Activated naive CD8-positive, alpha-beta T cell (primary cell): ENCODE results near the gene KCNK5.

Experiments used
- H3K27ac Mint-ChIP-seq: one replicate; pipeline ENCODE4 v1.8.0; 2021; ENCODE audit warnings: mixed read lengths
- H3K27me3 Mint-ChIP-seq: one replicate; pipeline ENCODE4 v1.8.0; 2021; ENCODE audit warnings: mixed read lengths
- H3K36me3 Mint-ChIP-seq: one replicate; pipeline ENCODE4 v1.8.0; 2021; ENCODE audit warnings: mixed read lengths
- H3K4me1 Mint-ChIP-seq: one replicate; pipeline ENCODE4 v1.8.0; 2021; ENCODE audit warnings: low read depth, mixed read lengths
- H3K4me3 Mint-ChIP-seq: one replicate; pipeline ENCODE4 v1.8.0; 2021; ENCODE audit warnings: mild to moderate bottlenecking, mixed read lengths
- H3K9me3 Mint-ChIP-seq: one replicate; pipeline ENCODE4 v1.8.0; 2021; ENCODE audit warnings: low read depth, mixed read lengths

KCNK5 gene

GRCh38 chr6:39227476-39227875, 1.8 kb downstream of the KCNK5 start:
- H3K36me3 Mint-ChIP-seq, result peaks cover 12% of the 10 kb centered on the region
- no peaks in the 10 kb centered on the region for H3K9me3 Mint-ChIP-seq
- H3K27me3 Mint-ChIP-seq, result no peaks in the 10 kb centered on the region
- peak overlapping the region; percentile 85 for H3K27ac Mint-ChIP-seq
- H3K4me1 Mint-ChIP-seq, result peaks cover 62% of the 10 kb centered on the region
- peak overlapping the region; percentile 92 for H3K4me3 Mint-ChIP-seq

DNA sequence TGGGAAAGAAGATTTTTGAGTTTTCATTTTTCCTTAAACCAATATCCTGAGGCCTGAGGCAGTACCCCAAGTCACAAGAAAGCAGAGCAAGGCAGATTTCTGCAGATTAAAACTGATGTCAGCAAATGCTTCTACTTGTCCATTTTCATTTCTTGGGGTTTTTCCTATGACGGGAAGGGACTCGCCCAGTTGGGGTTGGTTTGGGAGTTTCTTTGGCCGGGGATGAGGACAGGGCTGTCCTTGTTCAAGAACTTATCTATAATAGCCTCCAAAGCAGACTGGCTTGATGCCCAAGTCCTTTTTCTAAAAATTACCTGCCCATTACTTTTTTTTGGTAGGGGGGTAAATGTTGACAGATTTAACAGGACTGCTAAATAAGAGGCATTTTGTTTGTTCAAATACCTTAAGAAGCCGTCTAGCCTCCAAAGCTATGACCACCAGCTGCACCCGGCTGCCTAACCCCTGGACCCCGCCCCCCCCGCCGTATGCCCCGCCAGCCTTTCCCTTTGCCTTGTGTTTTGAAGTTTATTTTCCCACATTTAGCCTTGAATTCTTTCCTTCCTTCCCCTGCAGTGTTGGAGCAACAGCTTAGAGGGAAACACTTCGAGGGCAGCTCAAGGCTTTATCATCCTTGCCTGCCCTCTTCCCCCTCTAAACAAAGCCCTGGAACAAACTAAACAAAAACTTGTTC, 2.5 kb downstream of the KCNK5 start:
- Mint-ChIP-seq H3K4me3 (peak overlapping the region; percentile 92), H3K27me3 (no peaks in the 10 kb centered on the region), H3K9me3 (no peaks in the 10 kb centered on the region), H3K4me1 (peaks cover 69% of the 10 kb centered on the region), H3K27ac (peak overlapping the region; percentile 88), H3K36me3 (peaks cover 16% of the 10 kb centered on the region)

- peak overlapping the region; percentile 92 for H3K4me3 Mint-ChIP-seq
- H3K27ac Mint-ChIP-seq, result peak overlapping the region; percentile 88
- peaks cover 20% of the 10 kb centered on the region for H3K36me3 Mint-ChIP-seq
- no peaks in the 10 kb centered on the region for H3K27me3 Mint-ChIP-seq
- no peaks in the 10 kb centered on the region for H3K9me3 Mint-ChIP-seq
- H3K4me1 Mint-ChIP-seq, result peaks cover 71% of the 10 kb centered on the region
Observed at GRCh38 chr6:39225946-39226437, 3.3 kb downstream of the KCNK5 start.

DNA sequence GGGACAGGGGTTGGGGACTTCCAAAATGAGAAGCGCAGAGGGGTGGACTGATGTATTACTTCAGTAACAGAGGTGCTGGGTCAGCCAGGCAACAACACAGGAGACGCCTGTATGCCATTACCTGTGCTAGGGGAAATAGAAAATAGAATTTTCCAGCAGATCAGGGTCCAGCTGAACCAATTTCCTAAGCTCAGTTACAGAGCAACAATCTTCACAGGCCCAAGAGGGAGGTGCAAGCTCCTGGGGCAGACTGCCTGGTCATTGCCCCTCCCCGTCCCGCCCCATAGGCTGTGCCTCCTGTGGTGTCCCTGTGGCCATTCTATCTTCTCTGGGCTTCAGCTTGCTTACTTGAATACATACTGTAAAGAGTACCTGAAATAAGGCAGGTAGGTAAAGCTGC, 3.7 kb downstream of the KCNK5 start:
- peaks cover 22% of the 10 kb centered on the region for H3K36me3 Mint-ChIP-seq
- H3K9me3 Mint-ChIP-seq, result no peaks in the 10 kb centered on the region
- H3K4me3 Mint-ChIP-seq, result peak overlapping the region; percentile 92
- H3K4me1 Mint-ChIP-seq, result peaks cover 71% of the 10 kb centered on the region
- H3K27me3 Mint-ChIP-seq, result no peaks in the 10 kb centered on the region
- H3K27ac Mint-ChIP-seq, result peak overlapping the region; percentile 88

DNA sequence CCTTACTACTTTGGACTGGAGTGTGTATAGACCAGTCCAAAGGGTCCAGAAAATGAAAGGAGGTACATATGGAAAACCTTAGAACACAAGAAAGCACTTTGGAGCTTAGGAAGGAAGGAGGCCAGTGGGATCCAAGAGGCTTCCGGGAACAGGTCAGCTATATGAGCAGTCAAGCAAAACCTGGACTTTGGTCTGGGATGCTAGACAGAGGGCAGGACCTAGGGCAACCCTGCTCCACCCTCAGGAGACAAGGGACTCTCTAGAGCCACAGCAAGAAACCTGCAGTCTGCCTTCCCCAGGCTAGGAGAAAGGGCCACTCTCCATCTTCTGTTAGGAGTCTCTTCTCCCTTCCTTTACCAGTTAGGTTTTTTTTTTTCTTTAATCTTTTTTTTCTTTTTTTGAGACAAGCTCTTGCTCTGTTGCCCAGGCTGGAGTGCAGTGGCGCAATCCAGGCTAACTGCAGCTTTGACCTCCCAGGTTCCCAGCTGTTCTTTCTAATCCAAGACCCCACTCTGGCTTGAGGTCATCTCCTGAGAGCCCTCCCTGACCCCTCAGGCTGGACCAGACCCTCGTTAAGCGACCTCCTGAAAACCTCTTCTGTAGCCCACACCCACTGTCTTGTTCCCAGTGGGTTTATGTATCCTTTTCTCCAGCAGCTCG, 4.6 kb downstream of the KCNK5 start:
- Mint-ChIP-seq H3K4me1 (peaks cover 68% of the 10 kb centered on the region), H3K27ac (peak overlapping the region; percentile 51), H3K36me3 (peaks cover 22% of the 10 kb centered on the region), H3K4me3 (peak overlapping the region; percentile 72), H3K27me3 (no peaks in the 10 kb centered on the region), H3K9me3 (no peaks in the 10 kb centered on the region)

- H3K9me3 Mint-ChIP-seq, result no peaks in the 10 kb centered on the region
- H3K36me3 Mint-ChIP-seq, result peaks cover 22% of the 10 kb centered on the region
- peak overlapping the region; percentile 51 for H3K27ac Mint-ChIP-seq
- H3K27me3 Mint-ChIP-seq, result no peaks in the 10 kb centered on the region
- H3K4me1 Mint-ChIP-seq, result peaks cover 70% of the 10 kb centered on the region
- peak overlapping the region; percentile 72 for H3K4me3 Mint-ChIP-seq
Observed at GRCh38 chr6:39224011-39224410, 5.3 kb downstream of the KCNK5 start.

- H3K4me1 Mint-ChIP-seq, result peaks cover 70% of the 10 kb centered on the region
- H3K9me3 Mint-ChIP-seq, result no peaks in the 10 kb centered on the region
- H3K4me3 Mint-ChIP-seq, result peak overlapping the region; percentile 72
- H3K27me3 Mint-ChIP-seq, result no peaks in the 10 kb centered on the region
- H3K36me3 Mint-ChIP-seq, result peaks cover 22% of the 10 kb centered on the region
- H3K27ac Mint-ChIP-seq, result peak overlapping the region; percentile 51
Observed at GRCh38 chr6:39223555-39223954, 5.7 kb downstream of the KCNK5 start.

DNA sequence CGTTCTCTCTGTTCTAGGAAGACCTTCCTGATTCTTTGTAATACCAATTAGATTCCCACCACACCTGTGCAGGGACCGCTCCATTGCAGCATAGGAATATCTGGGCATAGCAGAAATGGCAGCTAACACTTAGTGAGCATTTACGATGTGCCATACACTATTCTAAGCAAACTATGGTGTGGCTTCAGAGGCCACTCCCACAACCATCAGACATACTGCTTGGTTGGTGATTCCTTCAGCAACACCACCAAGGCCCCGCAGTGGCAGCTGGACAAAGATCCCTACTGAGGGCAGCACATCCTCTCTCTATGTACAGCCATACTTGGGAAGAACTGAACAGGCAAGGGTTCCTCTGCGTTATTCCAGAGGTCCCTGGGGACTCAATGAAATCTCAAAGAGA, 6.2 kb downstream of the KCNK5 start:
- Mint-ChIP-seq H3K4me3 (peak overlapping the region; percentile 72), H3K27me3 (no peaks in the 10 kb centered on the region), H3K27ac (peak overlapping the region; percentile 35), H3K9me3 (no peaks in the 10 kb centered on the region), H3K4me1 (peaks cover 68% of the 10 kb centered on the region), H3K36me3 (peaks cover 22% of the 10 kb centered on the region)

GRCh38 chr6:39221779-39222641, 7.3 kb downstream of the KCNK5 start:
- no peaks in the 10 kb centered on the region for H3K9me3 Mint-ChIP-seq
- peaks cover 18% of the 10 kb centered on the region for H3K36me3 Mint-ChIP-seq
- H3K4me3 Mint-ChIP-seq, result peak overlapping the region; percentile 72
- H3K27me3 Mint-ChIP-seq, result no peaks in the 10 kb centered on the region
- peaks cover 59% of the 10 kb centered on the region for H3K4me1 Mint-ChIP-seq
- H3K27ac Mint-ChIP-seq, result peak overlapping the region; percentile 37

GRCh38 chr6:39221115-39221514, 8.2 kb downstream of the KCNK5 start:
- Mint-ChIP-seq H3K27ac (no peak overlapping the region), H3K4me3 (no peak overlapping the region), H3K9me3 (no peaks in the 10 kb centered on the region), H3K4me1 (peaks cover 50% of the 10 kb centered on the region), H3K27me3 (no peaks in the 10 kb centered on the region), H3K36me3 (peaks cover 17% of the 10 kb centered on the region)

GRCh38 chr6:39218868-39219567, 10.3 kb downstream of the KCNK5 start:
- Mint-ChIP-seq H3K4me3 (no peak overlapping the region), H3K9me3 (no peaks in the 10 kb centered on the region), H3K4me1 (peaks cover 31% of the 10 kb centered on the region), H3K36me3 (peaks cover 15% of the 10 kb centered on the region), H3K27ac (no peak overlapping the region), H3K27me3 (no peaks in the 10 kb centered on the region)

GRCh38 chr6:39217177-39217864, 12.0 kb downstream of the KCNK5 start:
- Mint-ChIP-seq H3K4me3 (no peak overlapping the region), H3K4me1 (peaks cover 15% of the 10 kb centered on the region), H3K27ac (no peak overlapping the region), H3K9me3 (no peaks in the 10 kb centered on the region), H3K36me3 (peaks cover 10% of the 10 kb centered on the region), H3K27me3 (no peaks in the 10 kb centered on the region)

DNA sequence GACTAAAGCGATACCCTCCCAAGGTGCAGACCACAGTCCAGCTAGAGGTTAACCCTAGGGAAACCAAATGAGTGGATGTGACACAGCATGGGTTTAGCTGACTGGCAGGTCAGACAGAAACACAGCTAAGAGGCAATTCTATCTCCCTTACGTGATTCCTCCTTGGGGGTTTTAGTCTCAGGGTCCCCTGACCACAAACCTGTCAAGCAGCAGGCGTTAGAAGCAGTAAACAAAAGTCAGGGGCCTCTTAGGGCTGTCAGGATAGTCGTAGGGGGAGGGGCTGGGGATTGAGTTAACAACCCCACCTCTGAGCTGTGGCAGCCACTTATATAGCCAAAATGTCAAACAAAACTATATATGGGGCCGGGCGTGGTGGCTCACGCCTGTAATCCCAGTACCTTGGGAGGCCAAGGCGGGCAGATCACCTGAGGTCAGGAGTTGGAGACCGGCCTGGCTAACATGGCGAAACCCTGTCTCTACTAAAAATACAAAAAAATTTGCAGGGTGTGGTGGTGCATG, 13.6 kb downstream of the KCNK5 start:
- H3K27me3 Mint-ChIP-seq, result no peaks in the 10 kb centered on the region
- H3K4me1 Mint-ChIP-seq, result peaks cover 8% of the 10 kb centered on the region
- H3K4me3 Mint-ChIP-seq, result no peak overlapping the region
- no peaks in the 10 kb centered on the region for H3K9me3 Mint-ChIP-seq
- H3K36me3 Mint-ChIP-seq, result no peaks in the 10 kb centered on the region
- H3K27ac Mint-ChIP-seq, result no peak overlapping the region
